Activated CD4-positive, alpha-beta T cell treated with anti-CD3 and anti-CD28 coated beads, Interleukin-2, amount 10 ng/mL, durations not matched to agents 24 days and 14 days (primary cell): ENCODE data around the gene SPPL2A. TPM values are rescaled to one million over a fixed set of nuclear protein-coding genes. Genes with fewer than 3 reads are reported as not detected.

Source experiments
- DNase-seq: peaks from one replicate; pipeline ENCODE4 v3.0.0; 2022
- H3K27ac Mint-ChIP-seq: one replicate; pipeline ENCODE4 v1.8.0; 2022; ENCODE audit warnings: mild to moderate bottlenecking, mixed read lengths
- H3K27me3 Mint-ChIP-seq: one replicate; pipeline ENCODE4 v1.8.0; 2022; ENCODE audit warnings: mixed read lengths
- H3K36me3 Mint-ChIP-seq: one replicate; pipeline ENCODE4 v1.8.0; 2022; ENCODE audit warnings: low read depth, mild to moderate bottlenecking, mixed read lengths
- H3K4me1 Mint-ChIP-seq: one replicate; pipeline ENCODE4 v1.8.0; 2021; ENCODE audit warnings: mixed read lengths
- H3K4me3 Mint-ChIP-seq: one replicate; pipeline ENCODE4 v1.8.0; 2022; ENCODE audit warnings: mild to moderate bottlenecking, moderate library complexity, mixed read lengths
- H3K9me3 Mint-ChIP-seq: one replicate; pipeline ENCODE4 v1.8.0; 2021; ENCODE audit warnings: mixed read lengths
- intact Hi-C: fragments of 100-400 bp; cut with micrococcal nuclease; formaldehyde crosslinking; loops from one replicate; pipeline ENCODE4 v1.15.1; 2023
- total RNA-seq: library from RNA; stranded (reverse); gene quantifications from 2 replicates; pipeline ENCODE4 v1.2.3, GENCODE V29; 2022

SPPL2A gene
- total RNA-seq, 1 donor from 2014 or later: 85.0 TPM

- intact Hi-C loops: no loop called here
- Mint-ChIP-seq H3K27me3 (peaks cover 4% of the 10 kb centered on the region), H3K4me1 (no peaks in the 10 kb centered on the region), H3K4me3 (no peak overlapping the region), H3K36me3 (no peaks in the 10 kb centered on the region), H3K9me3 (no peaks in the 10 kb centered on the region), H3K27ac (no peak overlapping the region)
- DNase-seq: no peak
These were observed 25.4 kb upstream of the SPPL2A start for GRCh38 chr15:50790778-50791453.

GRCh38 chr15:50786871-50787270 is 21.4 kb upstream of the SPPL2A start:
- H3K9me3 Mint-ChIP-seq: no peaks in the 10 kb centered on the region
- no peaks in the 10 kb centered on the region for H3K4me1 Mint-ChIP-seq
- no peak for DNase-seq
- intact Hi-C loops: no loop called here
- no peak overlapping the region for H3K4me3 Mint-ChIP-seq
- peaks cover 12% of the 10 kb centered on the region for H3K27me3 Mint-ChIP-seq
- no peak overlapping the region for H3K27ac Mint-ChIP-seq
- no peaks in the 10 kb centered on the region for H3K36me3 Mint-ChIP-seq

GRCh38 chr15:50786438-50786837 is 20.9 kb upstream of the SPPL2A start:
- H3K4me3 Mint-ChIP-seq: no peak overlapping the region
- H3K36me3 Mint-ChIP-seq: no peaks in the 10 kb centered on the region
- no peak for DNase-seq
- intact Hi-C loops: no loop called here
- no peaks in the 10 kb centered on the region for H3K9me3 Mint-ChIP-seq
- H3K27me3 Mint-ChIP-seq: peaks cover 13% of the 10 kb centered on the region
- H3K4me1 Mint-ChIP-seq: no peaks in the 10 kb centered on the region
- H3K27ac Mint-ChIP-seq: no peak overlapping the region

GRCh38 chr15:50783895-50784294 is 18.4 kb upstream of the SPPL2A start:
- no peaks in the 10 kb centered on the region for H3K36me3 Mint-ChIP-seq
- no peaks in the 10 kb centered on the region for H3K4me1 Mint-ChIP-seq
- DNase-seq: no peak
- intact Hi-C loops: no loop called here
- no peak overlapping the region for H3K27ac Mint-ChIP-seq
- peaks cover 13% of the 10 kb centered on the region for H3K27me3 Mint-ChIP-seq
- no peaks in the 10 kb centered on the region for H3K9me3 Mint-ChIP-seq
- H3K4me3 Mint-ChIP-seq: no peak overlapping the region

- intact Hi-C loops: no loop called here
- H3K27me3 Mint-ChIP-seq: peaks cover 13% of the 10 kb centered on the region
- H3K36me3 Mint-ChIP-seq: no peaks in the 10 kb centered on the region
These were observed 17.9 kb upstream of the SPPL2A start for GRCh38 chr15:50783411-50783810.

GRCh38 chr15:50778086-50778485 is 12.6 kb upstream of the SPPL2A start:
- peaks cover 6% of the 10 kb centered on the region for H3K4me1 Mint-ChIP-seq

More at GRCh38 chr15:50783411-50783810, 17.9 kb upstream of the SPPL2A start:
- Mint-ChIP-seq H3K4me1 (no peaks in the 10 kb centered on the region), H3K4me3 (no peak overlapping the region), H3K9me3 (no peaks in the 10 kb centered on the region), H3K27ac (no peak overlapping the region)
- DNase-seq: no peak

GRCh38 chr15:50777042-50777441 is 11.5 kb upstream of the SPPL2A start:
- H3K4me3 Mint-ChIP-seq: no peak overlapping the region
- peaks cover 6% of the 10 kb centered on the region for H3K4me1 Mint-ChIP-seq
- no peaks in the 10 kb centered on the region for H3K9me3 Mint-ChIP-seq
- H3K36me3 Mint-ChIP-seq: no peaks in the 10 kb centered on the region
- no peak overlapping the region for H3K27ac Mint-ChIP-seq
- DNase-seq: no peak
- peaks cover 2% of the 10 kb centered on the region for H3K27me3 Mint-ChIP-seq
- intact Hi-C loops: no loop called here

More at GRCh38 chr15:50778086-50778485, 12.6 kb upstream of the SPPL2A start:
- peaks cover 5% of the 10 kb centered on the region for H3K27me3 Mint-ChIP-seq
- intact Hi-C loops: no loop called here
- H3K9me3 Mint-ChIP-seq: no peaks in the 10 kb centered on the region
- H3K4me3 Mint-ChIP-seq: no peak overlapping the region
- DNase-seq: no peak
- H3K36me3 Mint-ChIP-seq: no peaks in the 10 kb centered on the region
- no peak overlapping the region for H3K27ac Mint-ChIP-seq

GRCh38 chr15:50774450-50774849 is 8.9 kb upstream of the SPPL2A start:
- H3K4me3 Mint-ChIP-seq: no peak overlapping the region
- intact Hi-C loops: no loop called here
- peak; percentile 71 for DNase-seq
- no peaks in the 10 kb centered on the region for H3K36me3 Mint-ChIP-seq
- peaks cover 6% of the 10 kb centered on the region for H3K4me1 Mint-ChIP-seq
- H3K27ac Mint-ChIP-seq: no peak overlapping the region
- no peaks in the 10 kb centered on the region for H3K27me3 Mint-ChIP-seq
- H3K9me3 Mint-ChIP-seq: no peaks in the 10 kb centered on the region

- no peaks in the 10 kb centered on the region for H3K9me3 Mint-ChIP-seq
- DNase-seq: no peak
- H3K27me3 Mint-ChIP-seq: no peaks in the 10 kb centered on the region
- intact Hi-C loops: no loop called here
- no peak overlapping the region for H3K4me3 Mint-ChIP-seq
- H3K4me1 Mint-ChIP-seq: peaks cover 7% of the 10 kb centered on the region
- H3K36me3 Mint-ChIP-seq: no peaks in the 10 kb centered on the region
- no peak overlapping the region for H3K27ac Mint-ChIP-seq
These were observed 7.9 kb upstream of the SPPL2A start for GRCh38 chr15:50773389-50773788.

- Mint-ChIP-seq H3K4me1 (peaks cover 41% of the 10 kb centered on the region), H3K27ac (peak overlapping the region; percentile 68), H3K36me3 (peaks cover 10% of the 10 kb centered on the region), H3K4me3 (peak overlapping the region; percentile 7), H3K27me3 (no peaks in the 10 kb centered on the region), H3K9me3 (no peaks in the 10 kb centered on the region)
- intact Hi-C loops: loop anchor here (5.0 to 10.0 kb wide), 2 partner anchors 1143 to 1790 kb away; partner anchors contain the start of genes DTWD1 and FAM227B
- DNase-seq: no peak
These were observed 1.9 kb upstream of the SPPL2A start for GRCh38 chr15:50767332-50767861.

GRCh38 chr15:50764461-50765194 is 878 bp downstream of the SPPL2A start:
- no peaks in the 10 kb centered on the region for H3K9me3 Mint-ChIP-seq
- intact Hi-C loops: loop anchor here (1.0 to 10.0 kb wide), 9 partner anchors 78 to 1793 kb away; partner anchors contain the start of genes AP4E1, DTWD1, FAM227B and GABPB1
- H3K27ac Mint-ChIP-seq: peak overlapping the region; percentile 97
- peak overlapping the region; percentile 92 for H3K4me3 Mint-ChIP-seq
- DNase-seq: peak; percentile 77
- peaks cover 22% of the 10 kb centered on the region for H3K36me3 Mint-ChIP-seq
- H3K4me1 Mint-ChIP-seq: peaks cover 56% of the 10 kb centered on the region
- no peaks in the 10 kb centered on the region for H3K27me3 Mint-ChIP-seq

- H3K27ac Mint-ChIP-seq: peak overlapping the region; percentile 41
- no peak overlapping the region for H3K4me3 Mint-ChIP-seq
- H3K27me3 Mint-ChIP-seq: no peaks in the 10 kb centered on the region
- intact Hi-C loops: no loop called here
- H3K36me3 Mint-ChIP-seq: peaks cover 28% of the 10 kb centered on the region
- no peak for DNase-seq
- H3K4me1 Mint-ChIP-seq: peaks cover 34% of the 10 kb centered on the region
- H3K9me3 Mint-ChIP-seq: no peaks in the 10 kb centered on the region
These were observed 6.7 kb downstream of the SPPL2A start for GRCh38 chr15:50758712-50759205.

GRCh38 chr15:50753463-50753862 is 12.0 kb downstream of the SPPL2A start:
- intact Hi-C loops: no loop called here
- H3K4me1 Mint-ChIP-seq: peaks cover 17% of the 10 kb centered on the region
- H3K27ac Mint-ChIP-seq: no peak overlapping the region
- H3K9me3 Mint-ChIP-seq: no peaks in the 10 kb centered on the region
- no peaks in the 10 kb centered on the region for H3K27me3 Mint-ChIP-seq
- DNase-seq: no peak
- peaks cover 23% of the 10 kb centered on the region for H3K36me3 Mint-ChIP-seq
- H3K4me3 Mint-ChIP-seq: no peak overlapping the region

- H3K4me1 Mint-ChIP-seq: peaks cover 11% of the 10 kb centered on the region
- H3K36me3 Mint-ChIP-seq: peaks cover 30% of the 10 kb centered on the region
- DNase-seq: no peak
- no peak overlapping the region for H3K27ac Mint-ChIP-seq
- H3K27me3 Mint-ChIP-seq: no peaks in the 10 kb centered on the region
- no peaks in the 10 kb centered on the region for H3K9me3 Mint-ChIP-seq
- intact Hi-C loops: no loop called here
- H3K4me3 Mint-ChIP-seq: no peak overlapping the region
These were observed 14.1 kb downstream of the SPPL2A start for GRCh38 chr15:50751394-50751793.
